ACHN (cell line): ENCODE measurements around the gene SPDYA.

Experiments used
- DNase-seq: peaks from one replicate; pipeline ENCODE4 v3.0.0-alpha.2; 2015
- in situ Hi-C: cut with HindIII; loops from 2 replicates; pipeline ENCODE4 v1.10.0; 2017; ENCODE audit warnings: low sequenced_read_pairs, low pct_ligation_motif_present, low pct_unique_long_range_greater_than_20kb

Gene SPDYA

DNA sequence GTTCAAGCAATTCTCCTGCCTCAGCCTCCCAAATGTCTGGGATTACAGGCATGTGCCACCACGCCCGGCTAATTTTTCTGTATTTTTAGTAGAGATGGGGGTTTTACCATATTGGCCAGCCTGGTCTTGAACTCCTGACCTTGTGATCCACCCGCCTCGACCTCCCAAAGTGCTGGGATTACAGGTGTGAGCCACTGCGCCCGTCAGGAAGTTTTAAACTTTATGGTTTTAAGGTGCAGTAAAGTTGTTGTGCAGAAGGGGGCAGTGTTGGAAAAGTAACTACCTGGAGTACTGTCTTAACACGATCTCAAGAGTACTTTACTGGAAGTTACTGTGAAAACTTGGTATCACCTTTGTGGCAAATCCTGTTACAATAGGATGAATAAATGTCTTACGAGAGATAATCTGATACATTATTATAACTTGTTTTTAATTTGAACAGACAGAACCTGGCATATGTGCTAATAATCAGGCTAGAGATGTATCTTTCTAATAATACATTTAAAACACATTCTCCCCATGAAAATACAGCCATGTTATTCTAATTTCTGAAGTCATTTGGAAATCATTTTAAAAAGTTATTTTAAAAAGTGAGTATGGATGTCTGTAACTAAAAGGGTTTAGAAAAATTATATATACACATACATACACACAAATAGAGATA lies 10.8 kb downstream of the SPDYA start:
- in situ Hi-C loops = no loop called here
- DNase-seq = peak; percentile 75

GRCh38 chr2:28822036-28822435 lies 11.4 kb downstream of the SPDYA start:
- in situ Hi-C loops = no loop called here

DNA sequence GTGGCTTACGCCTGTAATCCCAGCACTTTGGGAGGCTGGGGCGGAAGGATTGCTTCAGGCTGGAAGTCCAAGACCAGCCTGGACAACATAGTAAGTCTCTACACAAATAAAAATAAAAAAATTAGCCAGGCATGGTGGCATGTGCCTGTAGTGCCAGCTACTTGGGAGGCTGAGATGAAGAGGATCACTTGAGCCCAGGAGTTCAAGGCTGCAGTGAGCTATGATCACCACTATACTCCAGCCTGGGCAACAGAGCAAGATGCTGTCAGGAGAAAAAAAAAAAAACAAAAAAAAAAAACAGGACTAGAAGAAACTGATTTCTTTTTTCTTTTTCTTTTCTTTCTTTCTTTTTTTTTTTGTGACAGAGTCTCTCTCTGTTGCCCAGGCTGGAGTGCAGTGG lies 13.6 kb downstream of the SPDYA start:
- in situ Hi-C loops = no loop called here
- DNase-seq = no peak

More at GRCh38 chr2:28822036-28822435, 11.4 kb downstream of the SPDYA start:
- no peak for DNase-seq

GRCh38 chr2:28824870-28825269 lies 14.2 kb downstream of the SPDYA start:
- in situ Hi-C loops = no loop called here

GRCh38 chr2:28828382-28828781 lies 17.7 kb downstream of the SPDYA start:
- DNase-seq = no peak
- in situ Hi-C loops = no loop called here

More at GRCh38 chr2:28824870-28825269, 14.2 kb downstream of the SPDYA start:
- DNase-seq = no peak

DNA sequence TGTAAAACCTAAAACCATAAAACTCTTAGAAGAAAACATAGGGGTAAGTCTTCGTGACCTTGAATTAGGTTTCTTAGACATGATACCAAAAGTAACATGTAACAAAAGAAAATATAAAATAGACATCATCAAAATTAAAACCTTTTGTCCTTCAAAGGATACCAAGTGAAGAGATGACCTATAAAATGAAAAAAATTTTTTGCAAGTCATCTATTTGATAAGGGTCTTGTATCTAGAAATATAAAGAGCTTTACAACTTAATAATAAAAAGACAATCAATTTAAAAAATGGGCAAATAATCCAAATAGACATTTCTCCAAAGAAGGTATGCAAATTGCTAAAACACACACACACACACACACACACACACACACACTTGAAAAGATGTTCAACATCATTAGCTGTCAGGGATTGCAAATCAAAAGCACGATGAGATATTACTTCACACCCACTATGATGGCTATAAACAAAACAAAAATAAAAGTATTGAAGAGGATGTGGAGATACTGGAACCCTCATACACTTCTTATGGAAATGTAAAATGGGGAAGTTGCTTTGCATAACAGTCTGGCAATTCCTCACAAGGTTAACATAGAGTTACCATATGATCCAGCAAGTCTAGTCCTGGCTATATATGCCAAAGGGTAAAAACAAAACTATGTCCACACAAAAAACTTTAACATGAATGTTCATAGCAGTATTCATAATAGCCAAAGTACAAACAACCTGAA lies 23.3 kb downstream of the SPDYA start:
- in situ Hi-C loops = no loop called here
- DNase-seq = no peak

- in situ Hi-C loops = no loop called here
- no peak for DNase-seq
Observed at GRCh38 chr2:28835781-28836180, 25.1 kb downstream of the SPDYA start.

- in situ Hi-C loops = no loop called here
- no peak for DNase-seq
Observed at GRCh38 chr2:28838971-28839370, 28.3 kb downstream of the SPDYA start.

DNA sequence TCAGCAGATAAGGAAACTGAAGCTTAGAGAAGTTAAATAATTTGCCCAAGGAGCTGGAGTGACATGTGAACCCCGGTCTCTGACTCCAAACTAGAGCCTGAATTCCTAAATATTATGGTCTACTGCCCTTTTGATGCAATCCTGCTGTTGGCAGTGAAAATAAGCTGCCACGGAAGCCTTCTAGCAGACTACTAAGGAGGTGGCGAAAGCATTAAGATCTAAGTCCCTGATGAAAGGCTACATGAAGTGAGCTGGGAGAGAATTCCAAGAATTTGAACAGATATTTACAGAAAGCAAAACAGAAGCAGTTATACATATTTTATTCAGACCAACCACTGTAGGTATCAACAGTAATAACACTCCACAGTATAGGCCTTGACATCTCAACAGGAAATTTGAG lies 31.4 kb downstream of the SPDYA start:
- in situ Hi-C loops = no loop called here
- no peak for DNase-seq

- no peak for DNase-seq
- in situ Hi-C loops = no loop called here
Observed at GRCh38 chr2:28855193-28855592, 44.6 kb downstream of the SPDYA start.

DNA sequence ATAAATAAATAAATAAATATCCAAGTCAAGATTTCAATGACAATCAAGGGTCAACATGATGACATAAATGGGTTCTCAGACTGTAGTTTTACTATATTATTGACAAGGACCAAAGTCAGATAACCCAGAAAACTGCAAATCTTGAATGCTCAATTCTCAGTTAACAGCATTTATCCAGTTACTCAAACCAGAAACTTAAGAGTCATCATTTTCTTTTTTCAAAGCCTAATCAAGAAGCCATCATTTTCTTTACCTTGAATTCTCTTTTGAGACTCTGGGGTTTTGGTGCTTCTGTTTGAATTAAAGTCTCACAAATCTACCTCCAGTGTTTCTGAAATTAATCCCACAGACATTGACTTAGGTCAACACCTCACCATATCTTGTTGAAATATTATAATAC lies 45.3 kb downstream of the SPDYA start:
- DNase-seq = no peak
- in situ Hi-C loops = no loop called here

- DNase-seq = no peak
- in situ Hi-C loops = no loop called here
Observed at GRCh38 chr2:28868611-28869010, 58.0 kb downstream of the SPDYA start.

- in situ Hi-C loops = no loop called here
- peak; percentile 48 for DNase-seq
Observed at GRCh38 chr2:28869494-28870145, 59.0 kb downstream of the SPDYA start.

DNA sequence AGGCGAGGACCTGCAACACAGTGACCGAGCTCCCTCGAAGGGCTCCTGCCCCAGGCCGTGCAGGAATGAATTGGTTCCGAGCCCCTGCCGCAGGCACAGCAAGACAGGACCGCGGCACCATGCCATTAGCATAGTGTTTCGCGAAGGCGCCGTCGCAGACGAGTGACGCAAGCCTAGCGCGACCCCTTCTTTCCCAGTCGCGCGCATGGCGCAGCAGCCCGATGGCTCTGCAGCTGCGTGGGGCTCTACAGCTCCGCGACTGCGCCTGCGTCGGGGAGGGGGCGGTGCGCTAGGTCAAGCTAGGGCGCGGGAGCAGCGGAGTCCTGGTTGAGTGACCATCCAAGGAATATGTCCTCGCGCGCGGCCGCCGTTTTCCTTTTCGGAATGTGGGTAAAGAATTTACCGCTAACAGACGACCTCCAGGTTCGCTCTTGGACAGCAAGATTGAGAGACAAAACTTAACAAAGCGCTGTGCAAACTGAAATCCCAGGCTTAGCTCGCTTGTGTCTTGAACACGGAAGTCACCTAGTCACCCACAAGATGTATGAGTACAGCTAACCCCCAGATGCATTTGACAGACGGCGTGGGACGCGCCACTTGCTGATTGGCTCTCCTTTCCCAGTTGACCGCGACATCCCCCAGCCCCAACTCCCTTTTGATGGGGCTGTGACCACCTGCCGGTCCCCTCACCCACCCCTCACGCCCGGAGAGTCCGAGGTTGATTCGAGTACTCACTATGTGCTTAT lies 59.7 kb downstream of the SPDYA start, which contains the start of gene TRMT61B:
TSS of gene TRMT61B (minus strand) at position 164 of the 746 bp plus-strand sequence. CDS start at position 132, 32 bp downstream.
- in situ Hi-C loops = no loop called here
- peak; percentile 98 for DNase-seq

DNA sequence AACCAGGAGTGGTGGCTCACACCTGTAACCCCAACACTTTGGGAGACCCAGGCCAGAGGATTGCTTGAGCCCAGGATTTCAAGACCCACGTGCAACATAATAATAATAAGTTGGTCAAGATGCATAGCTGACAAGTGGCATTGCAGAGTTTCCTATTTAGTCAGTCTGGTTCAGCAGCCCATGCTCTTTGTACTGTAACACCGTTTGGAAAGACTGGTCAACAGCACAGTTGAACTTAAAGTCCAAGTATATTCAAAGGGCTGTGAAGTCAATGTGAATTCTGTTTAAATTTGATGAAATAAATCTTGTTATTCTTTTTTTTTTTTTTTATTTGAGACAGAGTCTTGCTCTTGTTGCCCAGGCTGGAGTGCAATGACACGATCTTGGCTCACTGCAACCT lies 61.0 kb downstream of the SPDYA start:
- DNase-seq = no peak
- in situ Hi-C loops = no loop called here

GRCh38 chr2:28880193-28880592 lies 69.6 kb downstream of the SPDYA start:
- in situ Hi-C loops = no loop called here
- DNase-seq = no peak

DNA sequence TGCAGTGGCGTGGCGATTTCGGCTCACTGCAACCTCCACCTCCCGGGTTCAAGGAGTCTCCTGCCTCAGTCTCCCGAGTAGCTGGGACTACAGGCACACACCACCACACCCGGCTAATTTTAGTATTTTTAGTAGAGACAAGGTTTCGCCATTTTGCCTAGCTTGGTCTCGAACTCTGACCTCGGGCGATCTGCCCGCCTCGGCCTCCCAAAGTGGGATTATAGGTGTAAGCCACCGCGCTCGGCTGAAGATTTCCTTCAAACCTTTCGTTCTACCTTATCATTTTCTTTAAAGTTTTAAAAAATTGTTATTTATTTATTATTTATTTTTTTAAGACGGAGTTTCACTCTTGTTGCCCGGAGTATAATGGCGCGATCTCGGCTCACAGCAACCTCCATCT lies 82.9 kb downstream of the SPDYA start:
- in situ Hi-C loops = no loop called here
- DNase-seq = no peak

DNA sequence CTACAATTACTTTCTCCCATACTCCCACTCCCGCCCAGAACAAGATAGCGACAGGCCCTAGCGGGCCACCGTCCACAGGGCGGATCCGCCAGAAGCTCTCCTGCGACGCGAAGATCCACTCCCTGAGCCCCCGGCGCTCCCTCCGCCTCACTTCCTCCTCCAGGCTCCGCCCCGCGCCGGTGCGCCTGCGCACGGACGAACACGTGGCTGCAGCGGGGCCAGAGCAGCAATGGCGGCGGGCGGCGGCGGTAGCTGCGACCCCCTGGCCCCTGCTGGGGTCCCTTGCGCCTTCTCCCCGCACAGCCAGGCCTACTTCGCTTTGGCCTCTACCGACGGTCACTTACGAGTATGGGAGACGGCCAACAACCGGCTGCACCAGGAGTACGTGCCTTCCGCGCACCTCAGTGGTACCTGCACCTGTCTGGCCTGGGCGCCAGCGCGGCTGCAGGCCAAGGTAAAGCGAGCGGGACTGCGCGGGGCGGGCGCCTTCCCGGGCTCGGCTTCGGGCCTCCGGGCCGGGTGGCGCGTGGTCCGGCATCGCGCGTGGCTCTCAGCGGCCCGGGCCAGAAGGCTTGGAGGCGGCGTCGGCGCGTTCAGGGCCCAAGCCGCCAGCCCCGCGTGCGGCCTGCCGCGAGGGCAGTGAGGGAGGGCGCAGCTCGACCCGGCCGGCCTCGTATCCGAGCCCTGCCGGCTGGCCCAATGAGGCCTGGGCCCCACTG lies 84.0 kb downstream of the SPDYA start, which contains the start of gene WDR43:
TSS of gene WDR43 (plus strand) at position 198 of the 719 bp plus-strand sequence. CDS start at position 230, 32 bp downstream.
- in situ Hi-C loops = no loop called here
- peak; percentile 99 for DNase-seq
